NT2/D1 (cell line): Measurements from ENCODE around the gene USP35.

ENCODE experiments used
- DNase-seq: peaks from one replicate; pipeline ENCODE4 v3.0.0-alpha.2; 2011; ENCODE audit warnings: low read depth, low spot score
- H3K27me3 ChIP-seq: 2 replicates; pipeline ENCODE4 v1.6.0; 2011; ENCODE audit warnings: mild to moderate bottlenecking; ENCODE audit not compliant: insufficient read length, insufficient read depth
- H3K36me3 ChIP-seq: 2 replicates; pipeline ENCODE4 v1.6.1; 2011; ENCODE audit warnings: mild to moderate bottlenecking, low read length, mixed read lengths; ENCODE audit not compliant: insufficient read depth, insufficient read length
- H3K4me1 ChIP-seq: 2 replicates; pipeline ENCODE4 v1.5.1; 2011; ENCODE audit not compliant: insufficient read depth, insufficient read length
- H3K4me3 ChIP-seq: 2 replicates; pipeline ENCODE4 v1.5.1; 2011; ENCODE audit warnings: low read depth; ENCODE audit not compliant: insufficient read length
- H3K9ac ChIP-seq: 2 replicates; pipeline ENCODE4 v1.6.0; 2011; ENCODE audit warnings: low read depth; ENCODE audit not compliant: insufficient read length
- H3K9me3 ChIP-seq: 2 replicates; pipeline ENCODE4 v1.5.1; 2011; ENCODE audit warnings: mild to moderate bottlenecking, low read length; ENCODE audit not compliant: insufficient read depth
- SUZ12 ChIP-seq: IDR thresholded peaks from 2 replicates; pipeline ENCODE4 v1.6.1; 2011; ENCODE audit not compliant: insufficient read length, insufficient read depth; ENCODE audit errors: extremely low read depth
- YY1 ChIP-seq: IDR thresholded peaks from 2 replicates; pipeline ENCODE4 v1.6.1; 2011; ENCODE audit not compliant: insufficient read length, insufficient read depth
- ZNF274 ChIP-seq: IDR thresholded peaks from 2 replicates; pipeline ENCODE4 v1.6.1; 2011; ENCODE audit warnings: mild to moderate bottlenecking, low read depth, low read length

USP35 gene

DNA sequence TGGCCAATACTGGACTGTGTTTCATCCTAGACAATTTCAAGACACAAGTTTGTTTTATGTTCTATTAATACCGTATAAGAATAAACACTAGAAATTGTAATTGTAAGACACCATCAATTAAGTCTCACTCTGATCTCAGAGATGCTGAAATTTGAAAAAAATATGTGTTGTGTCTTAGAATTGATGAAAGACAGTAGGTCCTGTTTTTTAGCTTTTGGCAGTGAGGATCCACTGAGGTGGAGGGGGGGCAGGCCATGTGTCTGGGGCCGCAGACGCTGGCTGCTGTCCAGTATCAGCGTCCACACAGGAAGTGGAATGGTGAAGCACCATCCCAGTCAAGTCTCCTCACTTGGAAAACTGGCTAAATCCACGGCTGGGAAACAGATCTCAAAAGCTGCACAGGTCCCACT lies 26.8 kb upstream of the USP35 start:
- Histone ChIP-seq H3K4me3 (no peak overlapping the region), H3K4me1 (no peaks in the 10 kb centered on the region), H3K27me3 (no peaks in the 10 kb centered on the region), H3K36me3 (no peaks in the 10 kb centered on the region), H3K9me3 (no peaks in the 10 kb centered on the region), H3K9ac (no peak overlapping the region)
- TF ChIP-seq ZNF274: no peak
- TF ChIP-seq YY1: no peak
- TF ChIP-seq SUZ12: no peak
- no peak for DNase-seq

GRCh38 chr11:78163828-78164227 lies 24.9 kb upstream of the USP35 start:
- H3K27me3 ChIP-seq: no peaks in the 10 kb centered on the region
- no peaks in the 10 kb centered on the region for H3K4me1 ChIP-seq
- no peaks in the 10 kb centered on the region for H3K9me3 ChIP-seq
- no peak overlapping the region for H3K4me3 ChIP-seq
- H3K9ac ChIP-seq: no peak overlapping the region
- no peak for DNase-seq
- TF ChIP-seq ZNF274 (no peak), SUZ12 (no peak), YY1 (no peak)
- H3K36me3 ChIP-seq: no peaks in the 10 kb centered on the region

- TF ChIP-seq ZNF274: no peak
- no peak overlapping the region for H3K4me3 ChIP-seq
- no peaks in the 10 kb centered on the region for H3K36me3 ChIP-seq
- DNase-seq: no peak
- H3K27me3 ChIP-seq: no peaks in the 10 kb centered on the region
- H3K9ac ChIP-seq: no peak overlapping the region
- H3K9me3 ChIP-seq: no peaks in the 10 kb centered on the region
- no peaks in the 10 kb centered on the region for H3K4me1 ChIP-seq
Observed at GRCh38 chr11:78164471-78164870, 24.2 kb upstream of the USP35 start.

DNA sequence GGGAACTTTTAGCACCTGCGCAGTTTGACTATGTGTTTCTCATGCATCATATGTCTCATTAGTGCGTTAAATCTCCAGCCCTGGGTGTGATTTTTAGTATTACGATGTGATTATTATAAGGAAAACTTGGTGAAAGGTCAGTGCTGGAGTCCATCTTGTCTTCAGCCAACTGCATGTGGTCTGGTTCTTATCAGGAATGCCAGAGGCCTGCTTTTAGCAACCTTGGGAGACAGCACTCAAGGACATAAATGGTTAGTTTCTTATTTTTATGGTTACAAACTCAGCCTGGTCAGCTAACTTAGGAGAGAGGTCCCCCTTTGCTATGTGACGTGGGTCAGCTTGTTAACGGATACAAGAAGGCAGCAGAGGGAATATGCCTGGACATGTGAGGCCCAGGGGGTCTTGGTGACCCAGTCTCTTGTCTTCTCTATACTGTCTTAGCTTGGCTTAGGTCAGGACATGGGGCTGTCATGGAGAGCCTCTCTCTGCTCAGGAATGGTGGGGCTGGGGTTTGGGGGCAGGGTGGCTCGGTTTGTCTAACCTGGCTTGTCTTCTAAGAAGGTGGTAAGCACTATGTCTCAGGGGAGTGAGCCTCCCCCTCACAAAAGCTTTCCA lies 21.8 kb upstream of the USP35 start:
- TF ChIP-seq ZNF274 (no peak), SUZ12 (no peak), YY1 (no peak)
- no peak overlapping the region for H3K9ac ChIP-seq
- no peaks in the 10 kb centered on the region for H3K4me1 ChIP-seq
- H3K36me3 ChIP-seq: no peaks in the 10 kb centered on the region
- no peak for DNase-seq
- no peak overlapping the region for H3K4me3 ChIP-seq
- no peaks in the 10 kb centered on the region for H3K27me3 ChIP-seq
- H3K9me3 ChIP-seq: no peaks in the 10 kb centered on the region

DNA sequence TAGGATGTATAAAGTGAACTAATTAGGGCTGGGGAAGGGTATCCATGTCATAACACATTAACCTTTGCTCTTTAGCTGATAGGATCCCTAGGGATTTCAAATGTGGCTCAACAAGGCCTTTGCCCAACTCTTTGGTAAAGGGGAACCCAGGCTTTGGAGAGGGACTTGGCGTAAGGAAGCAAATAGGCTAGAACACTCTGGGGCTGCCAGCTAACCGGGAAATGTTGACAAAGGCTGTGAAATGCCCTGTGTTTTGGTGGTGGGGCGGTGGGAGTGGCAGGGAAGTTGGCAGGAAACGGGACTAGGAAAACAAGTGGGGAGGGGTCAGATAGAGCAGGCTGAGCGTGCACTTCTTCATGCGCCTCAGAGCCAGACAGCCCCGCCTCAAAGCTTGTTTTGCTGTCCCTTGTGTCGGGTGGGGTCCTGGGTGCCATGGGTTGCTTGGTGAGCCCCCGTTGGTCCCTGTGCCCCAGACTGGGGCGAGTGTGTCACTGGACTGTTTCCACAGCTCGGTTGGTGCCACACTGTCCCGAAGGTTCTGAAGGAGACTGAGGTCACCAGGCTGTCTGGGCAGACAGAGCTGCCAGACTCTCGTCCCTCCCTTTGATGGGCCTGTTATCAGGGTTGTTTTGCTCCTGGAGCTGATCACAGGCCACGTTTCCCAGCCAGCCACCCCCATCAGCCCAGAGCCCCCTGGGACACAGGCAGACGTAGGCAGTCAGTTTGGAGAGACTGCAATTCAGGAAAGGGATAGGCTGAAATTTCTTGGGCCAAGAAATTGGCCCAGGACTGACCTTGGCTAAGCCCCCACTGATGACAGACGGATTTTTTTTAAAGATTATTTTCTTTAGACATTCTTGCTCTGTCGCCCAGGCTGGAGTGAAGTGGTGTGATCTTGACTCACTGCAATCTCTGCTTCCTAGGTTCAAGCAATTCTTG lies 19.9 kb upstream of the USP35 start:
- no peaks in the 10 kb centered on the region for H3K27me3 ChIP-seq
- no peak for DNase-seq
- H3K4me1 ChIP-seq: no peaks in the 10 kb centered on the region
- H3K9me3 ChIP-seq: no peaks in the 10 kb centered on the region
- no peak overlapping the region for H3K4me3 ChIP-seq
- no peak for TF ChIP-seq ZNF274
- TF ChIP-seq SUZ12: no peak
- H3K36me3 ChIP-seq: peaks cover 5% of the 10 kb centered on the region
- H3K9ac ChIP-seq: no peak overlapping the region

DNA sequence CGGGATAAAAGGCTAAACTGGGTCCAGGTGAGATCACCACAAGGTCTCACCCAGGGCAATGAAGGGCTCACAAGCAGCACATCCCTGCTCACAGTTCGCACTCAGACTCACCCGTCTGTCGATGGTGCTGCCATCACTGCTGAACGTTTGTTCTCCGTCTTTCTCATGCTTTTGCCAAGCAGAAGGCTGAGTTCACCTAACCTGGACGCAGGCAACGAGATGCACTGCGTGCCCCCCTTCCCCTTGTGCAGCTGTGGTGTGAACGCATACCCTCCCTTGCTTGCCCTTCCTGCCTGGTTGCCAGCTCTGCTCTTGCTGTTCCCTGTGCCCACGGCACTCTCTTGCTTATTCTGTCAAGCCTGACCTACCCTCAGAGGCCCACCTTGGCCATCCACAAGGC lies 18.3 kb upstream of the USP35 start:
- no peak for TF ChIP-seq YY1
- TF ChIP-seq ZNF274: no peak
- TF ChIP-seq SUZ12: no peak
- no peak for DNase-seq

DNA sequence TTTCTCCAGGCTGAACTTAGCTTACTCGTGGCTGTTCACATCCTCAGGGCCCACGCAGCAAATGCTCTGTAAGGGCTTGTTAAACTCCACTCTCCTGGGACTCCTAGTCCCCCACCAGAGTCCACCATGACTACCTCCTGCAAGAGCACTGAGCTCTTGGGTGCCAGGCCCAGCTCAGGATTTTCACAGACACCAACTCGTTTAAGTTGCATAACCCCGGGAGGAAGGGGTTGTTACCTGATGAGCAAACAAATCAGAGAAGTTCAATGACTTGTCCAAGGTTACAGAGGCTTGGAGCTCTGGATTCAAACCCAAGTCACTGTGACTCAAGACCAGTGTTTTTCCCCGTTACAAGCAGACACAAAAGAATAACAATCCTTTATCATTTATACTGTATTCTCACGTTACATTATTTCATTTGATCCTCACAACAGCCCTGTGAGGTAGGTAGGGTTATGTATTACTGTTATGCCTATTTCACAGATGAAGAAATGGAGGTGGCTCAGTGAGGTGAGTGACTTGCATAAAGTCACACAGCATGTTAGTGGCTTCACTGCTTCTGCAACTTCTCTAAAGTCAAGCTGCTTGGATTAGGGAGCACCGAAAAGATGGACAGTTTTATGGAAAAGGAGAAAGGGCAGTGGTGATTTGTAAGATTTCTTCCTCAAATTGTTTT lies 17.7 kb upstream of the USP35 start:
- TF ChIP-seq YY1: no peak
- TF ChIP-seq ZNF274: no peak
- Histone ChIP-seq H3K27me3 (no peaks in the 10 kb centered on the region), H3K4me3 (no peak overlapping the region), H3K9me3 (no peaks in the 10 kb centered on the region), H3K4me1 (no peaks in the 10 kb centered on the region), H3K9ac (no peak overlapping the region), H3K36me3 (peaks cover 13% of the 10 kb centered on the region)
- DNase-seq: no peak

More for the DNA sequence above, 18.3 kb upstream of the USP35 start:
- no peaks in the 10 kb centered on the region for H3K9me3 ChIP-seq
- peaks cover 13% of the 10 kb centered on the region for H3K36me3 ChIP-seq
- no peaks in the 10 kb centered on the region for H3K4me1 ChIP-seq
- no peaks in the 10 kb centered on the region for H3K27me3 ChIP-seq
- H3K9ac ChIP-seq: no peak overlapping the region
- no peak overlapping the region for H3K4me3 ChIP-seq
